WTC11 (cell line): ENCODE results near the gene DNAAF1. TPM values are rescaled to one million over a fixed set of nuclear protein-coding genes. Genes with fewer than 3 reads are reported as not detected.

ENCODE experiments used
- ATAC-seq: fragments of 200-7000 bp; cut with Tn5 transposase; 2 replicates; pipeline ENCODE4 v1.10.0; 2021; ENCODE audit warnings: mild to moderate bottlenecking, moderate library complexity
- CTCF ChIA-PET: fragments of 300-600 bp; sonication (Branson Sonifier 250); formaldehyde crosslinking; loops from one replicate; lab custom pipeline; 2021; ENCODE audit warnings: antibody characterized with exemption; lab: Charles Lee
- POLR2A ChIA-PET: fragments of 350-600 bp; sonication (Branson Sonifier 250); formaldehyde crosslinking; loops from one replicate; lab custom pipeline; 2021; ENCODE audit warnings: antibody characterized with exemption; lab: Charles Lee
- DNase-seq: peaks from one replicate; pipeline ENCODE4 v3.0.0; 2021; ENCODE audit warnings: low spot score
- H3K27ac Mint-ChIP-seq: 2 replicates; pipeline ENCODE4 v1.8.0; 2021; ENCODE audit warnings: mixed read lengths
- H3K27me3 Mint-ChIP-seq: 2 replicates; pipeline ENCODE4 v1.8.0; 2021; ENCODE audit warnings: low read depth, mild to moderate bottlenecking, moderate library complexity, mixed read lengths
- H3K36me3 Mint-ChIP-seq: 2 replicates; pipeline ENCODE4 v1.8.0; 2021; ENCODE audit warnings: mixed read lengths
- H3K4me1 Mint-ChIP-seq: 2 replicates; pipeline ENCODE4 v1.8.0; 2022; ENCODE audit warnings: mixed read lengths
- H3K4me3 Mint-ChIP-seq: 2 replicates; pipeline ENCODE4 v1.8.0; 2021; ENCODE audit warnings: mild to moderate bottlenecking, moderate library complexity, mixed read lengths
- H3K9me3 Mint-ChIP-seq: 2 replicates; pipeline ENCODE4 v1.8.0; 2021; ENCODE audit warnings: mixed read lengths
- FOXK1 ChIP-seq: sonication (generic); formaldehyde crosslinking; IDR thresholded peaks from 2 replicates; pipeline ENCODE4 v1.8.0; 2022; ENCODE audit warnings: mild to moderate bottlenecking, moderate library complexity, missing genetic modification reagents
- SMAD4 ChIP-seq: sonication (generic); formaldehyde crosslinking; IDR thresholded peaks from 2 replicates; pipeline ENCODE4 v1.8.0; 2022; ENCODE audit warnings: mild to moderate bottlenecking, missing genetic modification reagents
- ZNF317 ChIP-seq: sonication (generic); formaldehyde crosslinking; IDR thresholded peaks from 2 replicates; pipeline ENCODE4 v1.8.1; 2023; ENCODE audit warnings: low read depth, mild to moderate bottlenecking, moderate library complexity, missing genetic modification reagents, borderline replicate concordance
- total RNA-seq: library from RNA; stranded (reverse); gene quantifications from 3 replicates; pipeline ENCODE4 v1.2.3, GENCODE V29; 2021
- TF ChIP-seq, protein P1 (sequence below): sonication (generic); formaldehyde crosslinking; IDR thresholded peaks from 2 replicates; pipeline ENCODE4 v1.8.1; 2022; ENCODE audit warnings: low read depth, missing genetic modification reagents, borderline replicate concordance
- TF ChIP-seq, protein P2 (sequence below): sonication (generic); formaldehyde crosslinking; IDR thresholded peaks from 2 replicates; pipeline ENCODE4 v1.8.1; 2023; ENCODE audit warnings: mild to moderate bottlenecking, missing genetic modification reagents
- TF ChIP-seq, protein P3 (sequence below): fragments of 250-450 bp; sonication (Bioruptor Pico); IDR thresholded peaks from 2 replicates; pipeline ENCODE4 v2.1.2; 2022; ENCODE audit warnings: mild to moderate bottlenecking, moderate library complexity
- TF ChIP-seq, protein P4 (sequence below): sonication (generic); formaldehyde crosslinking; IDR thresholded peaks from 2 replicates; pipeline ENCODE4 v1.8.0; 2022; ENCODE audit warnings: mild to moderate bottlenecking, missing genetic modification reagents
- TF ChIP-seq, protein P5 (sequence below): sonication (generic); formaldehyde crosslinking; IDR thresholded peaks from 2 replicates; pipeline ENCODE4 v1.8.0; 2022; ENCODE audit warnings: missing genetic modification reagents
- TF ChIP-seq, protein P6 (sequence below): fragments of 250-450 bp; sonication (Bioruptor Pico); IDR thresholded peaks from 2 replicates; pipeline ENCODE4 v1.9.0; 2021; ENCODE audit warnings: mild to moderate bottlenecking, borderline replicate concordance
- TF ChIP-seq, protein P7 (sequence below): fragments of 250-450 bp; sonication (Bioruptor Pico); IDR thresholded peaks from 2 replicates; pipeline ENCODE4 v1.8.0; 2021; ENCODE audit warnings: mild to moderate bottlenecking
- TF ChIP-seq, protein P8 (sequence below): fragments of 250-450 bp; sonication (Bioruptor Pico); conservative IDR thresholded peaks from 2 replicates; pipeline ENCODE4 v1.9.0; 2021; ENCODE audit warnings: mild to moderate bottlenecking

DNAAF1 gene
- total RNA-seq, 1 experiment from 2014 or later, result 0.20 TPM

DNA sequence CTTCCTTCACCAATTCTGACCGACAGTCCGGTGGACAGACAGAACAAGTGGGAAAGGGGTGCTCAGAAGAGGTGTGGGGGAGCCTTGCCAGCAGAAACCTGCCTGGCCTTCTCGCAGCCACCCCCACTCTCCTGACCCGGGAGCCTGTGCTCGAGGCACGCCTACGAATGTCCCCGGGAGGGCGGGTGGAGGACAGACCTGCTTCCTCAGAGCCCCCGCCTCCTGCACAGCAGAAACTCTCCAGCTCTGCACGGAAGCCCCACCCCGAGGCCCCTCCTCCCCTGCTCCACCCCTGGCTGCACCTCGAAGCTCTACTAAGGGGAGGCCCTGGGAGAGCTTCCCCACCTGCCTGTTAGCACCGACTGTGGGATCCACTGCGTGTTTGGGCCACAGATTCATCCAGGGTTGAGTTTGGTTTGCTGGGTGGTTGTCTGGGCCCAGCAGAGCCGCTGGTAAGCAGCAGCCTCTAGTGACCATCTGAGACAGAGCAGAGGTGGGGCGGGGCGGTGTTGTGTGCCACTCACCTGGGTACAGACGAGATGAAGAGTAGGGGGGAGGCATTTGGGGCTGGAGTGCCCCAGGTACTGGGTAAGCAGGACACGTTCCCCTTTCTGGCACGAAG, 35.5 kb downstream of the DNAAF1 start:
- Mint-ChIP-seq H3K27me3 (no peaks in the 10 kb centered on the region), H3K4me3 (no peak overlapping the region), H3K27ac (no peak overlapping the region), H3K4me1 (peaks cover 6% of the 10 kb centered on the region; the same call in 1 of the 2 replicates), H3K36me3 (peaks cover 28% of the 10 kb centered on the region; the same call in 1 of the 2 replicates), H3K9me3 (no peaks in the 10 kb centered on the region)
- ChIA-PET CTCF (no interaction called here), POLR2A (interaction anchor here (0.6 kb wide), 1 partner anchor 50 kb away, joined by 3 read pairs; no protein-coding TSS in a partner anchor)
- DNase-seq, result no peak
- TF ChIP-seq, protein P1, sequence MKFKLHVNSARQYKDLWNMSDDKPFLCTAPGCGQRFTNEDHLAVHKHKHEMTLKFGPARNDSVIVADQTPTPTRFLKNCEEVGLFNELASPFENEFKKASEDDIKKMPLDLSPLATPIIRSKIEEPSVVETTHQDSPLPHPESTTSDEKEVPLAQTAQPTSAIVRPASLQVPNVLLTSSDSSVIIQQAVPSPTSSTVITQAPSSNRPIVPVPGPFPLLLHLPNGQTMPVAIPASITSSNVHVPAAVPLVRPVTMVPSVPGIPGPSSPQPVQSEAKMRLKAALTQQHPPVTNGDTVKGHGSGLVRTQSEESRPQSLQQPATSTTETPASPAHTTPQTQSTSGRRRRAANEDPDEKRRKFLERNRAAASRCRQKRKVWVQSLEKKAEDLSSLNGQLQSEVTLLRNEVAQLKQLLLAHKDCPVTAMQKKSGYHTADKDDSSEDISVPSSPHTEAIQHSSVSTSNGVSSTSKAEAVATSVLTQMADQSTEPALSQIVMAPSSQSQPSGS (CRISPR knock-in tag), result no peak
- no peak for TF ChIP-seq FOXK1 (CRISPR knock-in tag)
- no peak for TF ChIP-seq ZNF317 (CRISPR knock-in tag)
- TF ChIP-seq, protein P2, sequence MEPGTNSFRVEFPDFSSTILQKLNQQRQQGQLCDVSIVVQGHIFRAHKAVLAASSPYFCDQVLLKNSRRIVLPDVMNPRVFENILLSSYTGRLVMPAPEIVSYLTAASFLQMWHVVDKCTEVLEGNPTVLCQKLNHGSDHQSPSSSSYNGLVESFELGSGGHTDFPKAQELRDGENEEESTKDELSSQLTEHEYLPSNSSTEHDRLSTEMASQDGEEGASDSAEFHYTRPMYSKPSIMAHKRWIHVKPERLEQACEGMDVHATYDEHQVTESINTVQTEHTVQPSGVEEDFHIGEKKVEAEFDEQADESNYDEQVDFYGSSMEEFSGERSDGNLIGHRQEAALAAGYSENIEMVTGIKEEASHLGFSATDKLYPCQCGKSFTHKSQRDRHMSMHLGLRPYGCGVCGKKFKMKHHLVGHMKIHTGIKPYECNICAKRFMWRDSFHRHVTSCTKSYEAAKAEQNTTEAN (CRISPR knock-in tag), result no peak
- TF ChIP-seq, protein P3, sequence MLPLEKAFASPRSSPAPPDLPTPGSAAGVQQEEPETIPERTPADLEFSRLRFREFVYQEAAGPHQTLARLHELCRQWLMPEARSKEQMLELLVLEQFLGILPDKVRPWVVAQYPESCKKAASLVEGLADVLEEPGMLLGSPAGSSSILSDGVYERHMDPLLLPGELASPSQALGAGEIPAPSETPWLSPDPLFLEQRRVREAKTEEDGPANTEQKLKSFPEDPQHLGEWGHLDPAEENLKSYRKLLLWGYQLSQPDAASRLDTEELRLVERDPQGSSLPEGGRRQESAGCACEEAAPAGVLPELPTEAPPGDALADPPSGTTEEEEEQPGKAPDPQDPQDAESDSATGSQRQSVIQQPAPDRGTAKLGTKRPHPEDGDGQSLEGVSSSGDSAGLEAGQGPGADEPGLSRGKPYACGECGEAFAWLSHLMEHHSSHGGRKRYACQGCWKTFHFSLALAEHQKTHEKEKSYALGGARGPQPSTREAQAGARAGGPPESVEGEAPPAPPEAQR (CRISPR knock-in tag), result no peak
- TF ChIP-seq, protein P4, sequence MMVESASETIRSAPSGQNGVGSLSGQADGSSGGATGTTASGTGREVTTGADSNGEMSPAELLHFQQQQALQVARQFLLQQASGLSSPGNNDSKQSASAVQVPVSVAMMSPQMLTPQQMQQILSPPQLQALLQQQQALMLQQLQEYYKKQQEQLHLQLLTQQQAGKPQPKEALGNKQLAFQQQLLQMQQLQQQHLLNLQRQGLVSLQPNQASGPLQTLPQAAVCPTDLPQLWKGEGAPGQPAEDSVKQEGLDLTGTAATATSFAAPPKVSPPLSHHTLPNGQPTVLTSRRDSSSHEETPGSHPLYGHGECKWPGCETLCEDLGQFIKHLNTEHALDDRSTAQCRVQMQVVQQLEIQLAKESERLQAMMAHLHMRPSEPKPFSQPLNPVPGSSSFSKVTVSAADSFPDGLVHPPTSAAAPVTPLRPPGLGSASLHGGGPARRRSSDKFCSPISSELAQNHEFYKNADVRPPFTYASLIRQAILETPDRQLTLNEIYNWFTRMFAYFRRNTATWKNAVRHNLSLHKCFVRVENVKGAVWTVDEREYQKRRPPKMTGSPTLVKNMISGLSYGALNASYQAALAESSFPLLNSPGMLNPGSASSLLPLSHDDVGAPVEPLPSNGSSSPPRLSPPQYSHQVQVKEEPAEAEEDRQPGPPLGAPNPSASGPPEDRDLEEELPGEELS (CRISPR knock-in tag), result no peak
- ATAC-seq, result no peak

DNA sequence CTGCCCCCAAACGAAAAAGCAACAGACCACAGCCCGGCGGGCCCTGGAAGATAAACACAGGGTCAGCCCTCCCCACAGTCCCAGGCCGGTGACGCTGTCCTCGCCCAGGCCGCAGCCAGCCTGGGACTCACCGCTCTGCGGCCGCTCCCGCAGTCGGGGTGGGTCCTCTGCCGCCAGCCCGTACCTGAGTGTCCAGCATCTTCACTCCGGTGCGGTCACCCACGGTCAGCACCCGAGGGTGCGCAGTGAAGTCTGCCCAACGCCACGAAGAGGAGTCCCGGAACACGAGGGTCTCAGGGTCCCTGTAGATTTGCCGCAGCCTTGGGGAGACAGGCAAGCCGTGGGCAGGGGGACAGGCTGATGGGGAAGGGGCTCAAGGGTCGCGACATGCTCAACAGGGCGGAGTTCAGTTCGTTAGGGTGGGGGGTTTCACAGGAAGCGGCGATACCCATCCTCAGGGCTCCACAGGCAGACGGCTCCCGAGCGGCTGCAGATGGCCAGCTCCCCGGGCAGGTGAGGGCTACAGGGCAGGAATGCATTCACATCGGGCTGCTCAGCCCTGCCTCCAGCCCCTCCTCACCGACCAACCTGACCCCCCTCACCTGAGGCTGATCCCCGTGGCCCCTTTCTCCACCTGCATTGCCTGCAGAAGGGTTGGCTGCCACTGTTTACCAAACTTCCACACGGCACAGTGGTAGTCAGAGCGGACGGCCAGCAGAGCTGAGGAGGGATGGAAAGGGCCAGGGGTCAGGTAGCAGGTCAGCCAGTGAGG, 36.2 kb downstream of the DNAAF1 start:
- DNase-seq (no peak), ATAC-seq (no peak)
- peaks cover 9% of the 10 kb centered on the region; the same call in 1 of the 2 replicates for H3K4me1 Mint-ChIP-seq
- H3K4me3 Mint-ChIP-seq, result no peak overlapping the region
- H3K27me3 Mint-ChIP-seq, result no peaks in the 10 kb centered on the region
- no peak overlapping the region for H3K27ac Mint-ChIP-seq
- CTCF ChIA-PET, result no interaction called here
- H3K36me3 Mint-ChIP-seq, result peaks cover 28% of the 10 kb centered on the region; the same call in 1 of the 2 replicates
- POLR2A ChIA-PET, result no interaction called here
- H3K9me3 Mint-ChIP-seq, result no peaks in the 10 kb centered on the region
- TF ChIP-seq, protein P5, sequence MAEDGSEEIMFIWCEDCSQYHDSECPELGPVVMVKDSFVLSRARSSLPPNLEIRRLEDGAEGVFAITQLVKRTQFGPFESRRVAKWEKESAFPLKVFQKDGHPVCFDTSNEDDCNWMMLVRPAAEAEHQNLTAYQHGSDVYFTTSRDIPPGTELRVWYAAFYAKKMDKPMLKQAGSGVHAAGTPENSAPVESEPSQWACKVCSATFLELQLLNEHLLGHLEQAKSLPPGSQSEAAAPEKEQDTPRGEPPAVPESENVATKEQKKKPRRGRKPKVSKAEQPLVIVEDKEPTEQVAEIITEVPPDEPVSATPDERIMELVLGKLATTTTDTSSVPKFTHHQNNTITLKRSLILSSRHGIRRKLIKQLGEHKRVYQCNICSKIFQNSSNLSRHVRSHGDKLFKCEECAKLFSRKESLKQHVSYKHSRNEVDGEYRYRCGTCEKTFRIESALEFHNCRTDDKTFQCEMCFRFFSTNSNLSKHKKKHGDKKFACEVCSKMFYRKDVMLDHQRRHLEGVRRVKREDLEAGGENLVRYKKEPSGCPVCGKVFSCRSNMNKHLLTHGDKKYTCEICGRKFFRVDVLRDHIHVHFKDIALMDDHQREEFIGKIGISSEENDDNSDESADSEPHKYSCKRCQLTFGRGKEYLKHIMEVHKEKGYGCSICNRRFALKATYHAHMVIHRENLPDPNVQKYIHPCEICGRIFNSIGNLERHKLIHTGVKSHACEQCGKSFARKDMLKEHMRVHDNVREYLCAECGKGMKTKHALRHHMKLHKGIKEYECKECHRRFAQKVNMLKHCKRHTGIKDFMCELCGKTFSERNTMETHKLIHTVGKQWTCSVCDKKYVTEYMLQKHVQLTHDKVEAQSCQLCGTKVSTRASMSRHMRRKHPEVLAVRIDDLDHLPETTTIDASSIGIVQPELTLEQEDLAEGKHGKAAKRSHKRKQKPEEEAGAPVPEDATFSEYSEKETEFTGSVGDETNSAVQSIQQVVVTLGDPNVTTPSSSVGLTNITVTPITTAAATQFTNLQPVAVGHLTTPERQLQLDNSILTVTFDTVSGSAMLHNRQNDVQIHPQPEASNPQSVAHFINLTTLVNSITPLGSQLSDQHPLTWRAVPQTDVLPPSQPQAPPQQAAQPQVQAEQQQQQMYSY (CRISPR knock-in tag), result no peak
- no peak for TF ChIP-seq SMAD4
- TF ChIP-seq, protein P6, sequence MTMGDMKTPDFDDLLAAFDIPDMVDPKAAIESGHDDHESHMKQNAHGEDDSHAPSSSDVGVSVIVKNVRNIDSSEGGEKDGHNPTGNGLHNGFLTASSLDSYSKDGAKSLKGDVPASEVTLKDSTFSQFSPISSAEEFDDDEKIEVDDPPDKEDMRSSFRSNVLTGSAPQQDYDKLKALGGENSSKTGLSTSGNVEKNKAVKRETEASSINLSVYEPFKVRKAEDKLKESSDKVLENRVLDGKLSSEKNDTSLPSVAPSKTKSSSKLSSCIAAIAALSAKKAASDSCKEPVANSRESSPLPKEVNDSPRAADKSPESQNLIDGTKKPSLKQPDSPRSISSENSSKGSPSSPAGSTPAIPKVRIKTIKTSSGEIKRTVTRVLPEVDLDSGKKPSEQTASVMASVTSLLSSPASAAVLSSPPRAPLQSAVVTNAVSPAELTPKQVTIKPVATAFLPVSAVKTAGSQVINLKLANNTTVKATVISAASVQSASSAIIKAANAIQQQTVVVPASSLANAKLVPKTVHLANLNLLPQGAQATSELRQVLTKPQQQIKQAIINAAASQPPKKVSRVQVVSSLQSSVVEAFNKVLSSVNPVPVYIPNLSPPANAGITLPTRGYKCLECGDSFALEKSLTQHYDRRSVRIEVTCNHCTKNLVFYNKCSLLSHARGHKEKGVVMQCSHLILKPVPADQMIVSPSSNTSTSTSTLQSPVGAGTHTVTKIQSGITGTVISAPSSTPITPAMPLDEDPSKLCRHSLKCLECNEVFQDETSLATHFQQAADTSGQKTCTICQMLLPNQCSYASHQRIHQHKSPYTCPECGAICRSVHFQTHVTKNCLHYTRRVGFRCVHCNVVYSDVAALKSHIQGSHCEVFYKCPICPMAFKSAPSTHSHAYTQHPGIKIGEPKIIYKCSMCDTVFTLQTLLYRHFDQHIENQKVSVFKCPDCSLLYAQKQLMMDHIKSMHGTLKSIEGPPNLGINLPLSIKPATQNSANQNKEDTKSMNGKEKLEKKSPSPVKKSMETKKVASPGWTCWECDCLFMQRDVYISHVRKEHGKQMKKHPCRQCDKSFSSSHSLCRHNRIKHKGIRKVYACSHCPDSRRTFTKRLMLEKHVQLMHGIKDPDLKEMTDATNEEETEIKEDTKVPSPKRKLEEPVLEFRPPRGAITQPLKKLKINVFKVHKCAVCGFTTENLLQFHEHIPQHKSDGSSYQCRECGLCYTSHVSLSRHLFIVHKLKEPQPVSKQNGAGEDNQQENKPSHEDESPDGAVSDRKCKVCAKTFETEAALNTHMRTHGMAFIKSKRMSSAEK (CRISPR knock-in tag), result no peak
- TF ChIP-seq, protein P7, sequence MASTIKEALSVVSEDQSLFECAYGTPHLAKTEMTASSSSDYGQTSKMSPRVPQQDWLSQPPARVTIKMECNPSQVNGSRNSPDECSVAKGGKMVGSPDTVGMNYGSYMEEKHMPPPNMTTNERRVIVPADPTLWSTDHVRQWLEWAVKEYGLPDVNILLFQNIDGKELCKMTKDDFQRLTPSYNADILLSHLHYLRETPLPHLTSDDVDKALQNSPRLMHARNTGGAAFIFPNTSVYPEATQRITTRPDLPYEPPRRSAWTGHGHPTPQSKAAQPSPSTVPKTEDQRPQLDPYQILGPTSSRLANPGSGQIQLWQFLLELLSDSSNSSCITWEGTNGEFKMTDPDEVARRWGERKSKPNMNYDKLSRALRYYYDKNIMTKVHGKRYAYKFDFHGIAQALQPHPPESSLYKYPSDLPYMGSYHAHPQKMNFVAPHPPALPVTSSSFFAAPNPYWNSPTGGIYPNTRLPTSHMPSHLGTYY (CRISPR knock-in tag), result no peak
- TF ChIP-seq, protein P8, sequence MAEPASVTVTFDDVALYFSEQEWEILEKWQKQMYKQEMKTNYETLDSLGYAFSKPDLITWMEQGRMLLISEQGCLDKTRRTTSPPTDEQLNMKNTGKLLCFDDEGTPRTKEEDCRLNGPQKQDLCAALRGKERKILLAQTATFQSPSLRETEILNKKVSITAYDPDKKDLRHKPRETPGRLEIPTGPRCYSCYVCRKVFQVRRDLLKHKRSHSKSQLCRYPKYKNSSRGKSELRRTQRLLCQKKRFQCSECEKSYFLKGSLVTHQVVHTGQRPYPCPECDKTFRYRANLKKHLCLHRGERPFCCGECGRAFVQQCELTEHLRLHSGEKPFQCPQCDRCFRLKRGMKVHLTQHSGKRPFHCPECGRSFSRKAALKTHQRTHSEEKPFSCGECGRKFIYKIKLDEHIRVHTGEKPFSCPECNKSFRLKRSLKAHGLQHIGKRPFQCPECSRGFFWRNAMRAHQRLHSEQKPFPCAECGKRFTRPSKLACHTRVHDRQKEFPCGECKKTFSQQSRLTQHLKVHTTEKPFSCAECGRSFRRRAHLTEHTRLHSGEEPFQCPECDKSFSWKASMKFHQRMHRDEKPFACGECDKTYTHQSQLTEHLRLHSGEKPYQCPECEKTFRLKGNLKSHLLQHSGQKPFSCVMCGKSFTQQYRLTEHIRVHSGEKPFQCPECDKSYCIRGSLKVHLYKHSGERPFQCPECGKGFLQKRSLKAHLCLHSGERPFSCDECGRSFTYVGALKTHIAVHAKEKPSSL (CRISPR knock-in tag), result no peak
